Nephron progenitor cell (in vitro differentiated cells): ENCODE data around the gene HPSE2.
"Not testable (repeated sequence)": the region's sequence is repeated elsewhere in the genome, so short reads cannot be mapped to it uniquely, and the experiment has no call there.

Experiments used
- DNase-seq: peaks from one replicate; pipeline ENCODE4 v3.0.0; 2021
- H3K27ac Mint-ChIP-seq: 2 replicates; pipeline ENCODE4 v1.8.0; 2021; ENCODE audit warnings: mild to moderate bottlenecking, moderate library complexity, mixed read lengths
- H3K27me3 Mint-ChIP-seq: 2 replicates; pipeline ENCODE4 v1.8.0; 2021; ENCODE audit warnings: mild to moderate bottlenecking, low read depth, mixed read lengths; ENCODE audit not compliant: poor library complexity
- H3K36me3 Mint-ChIP-seq: 2 replicates; pipeline ENCODE4 v1.8.0; 2021; ENCODE audit warnings: low read depth, mixed read lengths
- H3K4me1 Mint-ChIP-seq: 2 replicates; pipeline ENCODE4 v1.8.0; 2021; ENCODE audit warnings: mixed read lengths
- H3K4me3 Mint-ChIP-seq: 2 replicates; pipeline ENCODE4 v1.8.0; 2021; ENCODE audit warnings: mild to moderate bottlenecking, moderate library complexity, mixed read lengths
- H3K9me3 Mint-ChIP-seq: 2 replicates; pipeline ENCODE4 v1.8.0; 2021; ENCODE audit warnings: mild to moderate bottlenecking, moderate library complexity, mixed read lengths
- TF ChIP-seq, protein P1 (sequence below): fragments of 200-600 bp; sonication (generic); IDR thresholded peaks from 2 replicates; pipeline ENCODE4 v1.5.0; 2021; ENCODE audit warnings: antibody characterized with exemption

Gene HPSE2

DNA sequence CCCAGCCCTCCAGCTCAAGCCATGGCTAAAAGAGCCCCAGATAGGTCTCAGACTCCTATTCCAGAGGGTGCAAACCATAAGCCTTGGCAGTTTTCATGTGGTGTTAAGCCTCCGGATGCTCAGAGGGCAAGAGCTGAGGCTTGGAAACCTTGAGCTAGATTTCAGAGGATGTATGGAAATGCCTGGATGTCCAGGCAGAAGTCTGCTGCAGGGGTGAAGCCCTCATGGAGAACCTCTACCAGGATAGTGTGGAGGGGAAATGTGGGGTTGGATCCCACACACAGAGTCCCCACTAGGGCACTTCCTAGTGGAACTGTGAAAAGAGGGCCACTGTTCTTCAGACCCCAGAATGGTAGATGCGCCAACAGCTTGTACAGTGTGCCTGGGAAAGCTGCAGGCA is 13.2 kb upstream of the HPSE2 start:
- Mint-ChIP-seq H3K27ac (no peak overlapping the region), H3K36me3 (peaks cover 13% of the 10 kb centered on the region), H3K9me3 (peaks cover 49% of the 10 kb centered on the region), H3K4me3 (no peak overlapping the region), H3K4me1 (no peaks in the 10 kb centered on the region), H3K27me3 (peaks cover 10% of the 10 kb centered on the region)
- TF ChIP-seq, protein P1, sequence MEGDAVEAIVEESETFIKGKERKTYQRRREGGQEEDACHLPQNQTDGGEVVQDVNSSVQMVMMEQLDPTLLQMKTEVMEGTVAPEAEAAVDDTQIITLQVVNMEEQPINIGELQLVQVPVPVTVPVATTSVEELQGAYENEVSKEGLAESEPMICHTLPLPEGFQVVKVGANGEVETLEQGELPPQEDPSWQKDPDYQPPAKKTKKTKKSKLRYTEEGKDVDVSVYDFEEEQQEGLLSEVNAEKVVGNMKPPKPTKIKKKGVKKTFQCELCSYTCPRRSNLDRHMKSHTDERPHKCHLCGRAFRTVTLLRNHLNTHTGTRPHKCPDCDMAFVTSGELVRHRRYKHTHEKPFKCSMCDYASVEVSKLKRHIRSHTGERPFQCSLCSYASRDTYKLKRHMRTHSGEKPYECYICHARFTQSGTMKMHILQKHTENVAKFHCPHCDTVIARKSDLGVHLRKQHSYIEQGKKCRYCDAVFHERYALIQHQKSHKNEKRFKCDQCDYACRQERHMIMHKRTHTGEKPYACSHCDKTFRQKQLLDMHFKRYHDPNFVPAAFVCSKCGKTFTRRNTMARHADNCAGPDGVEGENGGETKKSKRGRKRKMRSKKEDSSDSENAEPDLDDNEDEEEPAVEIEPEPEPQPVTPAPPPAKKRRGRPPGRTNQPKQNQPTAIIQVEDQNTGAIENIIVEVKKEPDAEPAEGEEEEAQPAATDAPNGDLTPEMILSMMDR, result no peak
- DNase-seq, result no peak

DNA sequence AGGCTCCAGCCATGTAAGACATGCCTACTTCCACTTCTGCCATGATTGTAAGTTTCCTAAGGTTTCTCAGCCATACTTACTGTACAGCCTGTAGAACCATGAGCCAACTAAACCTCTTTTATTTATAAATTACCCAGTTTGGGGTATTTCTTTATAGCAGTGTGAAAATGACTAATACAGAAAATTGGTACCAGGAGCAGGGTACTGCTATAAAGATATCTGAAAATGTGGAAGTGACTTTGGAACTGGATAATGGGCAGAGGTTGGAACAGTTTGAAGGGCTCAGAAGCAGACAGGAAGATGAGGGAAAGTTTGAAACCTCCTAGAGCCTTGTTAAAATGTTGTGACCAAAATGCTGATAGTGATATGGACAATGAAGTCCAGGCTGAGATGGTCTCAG is 12.2 kb upstream of the HPSE2 start:
- peaks cover 13% of the 10 kb centered on the region for H3K36me3 Mint-ChIP-seq
- H3K4me1 Mint-ChIP-seq, DNase-seq, H3K4me3 Mint-ChIP-seq, H3K27ac Mint-ChIP-seq, H3K27me3 Mint-ChIP-seq: not testable (repeated sequence)
- H3K9me3 Mint-ChIP-seq, result peaks cover 45% of the 10 kb centered on the region

DNA sequence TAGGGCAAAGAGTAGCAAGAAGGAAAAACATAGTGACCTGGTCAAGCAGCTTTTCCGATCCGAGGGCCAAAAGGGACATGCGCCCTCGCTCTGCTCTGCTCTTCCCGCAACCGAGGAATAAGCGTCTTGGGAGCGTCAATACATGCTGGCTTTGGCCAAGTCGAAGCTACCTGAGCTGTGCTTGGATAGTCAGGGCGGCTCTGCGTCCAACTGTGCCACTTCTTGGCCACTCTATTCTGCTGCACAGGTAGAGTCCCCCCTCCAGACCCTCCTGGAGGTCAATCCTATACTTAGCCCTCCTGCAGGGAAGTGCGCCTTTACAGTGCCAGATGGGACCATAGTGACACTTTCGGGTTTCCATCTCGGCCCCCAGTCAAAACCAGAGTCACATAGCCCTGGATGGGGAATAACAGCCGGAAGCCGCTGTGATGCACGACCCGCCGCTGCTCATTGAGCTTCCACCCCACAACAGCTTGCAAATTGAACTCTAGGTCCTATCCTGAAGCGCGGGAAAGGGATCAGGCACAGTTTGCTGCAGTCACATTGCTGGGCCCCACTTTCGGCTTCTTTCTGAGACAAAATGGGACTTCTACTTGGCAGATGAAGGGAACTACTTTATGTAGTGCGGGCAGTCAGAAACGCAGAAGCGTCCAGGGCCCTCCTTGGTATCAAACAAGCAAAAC is 1.1 kb upstream of the HPSE2 start:
- Mint-ChIP-seq H3K4me3 (peak overlapping the region; percentile 64), H3K4me1 (peaks cover 48% of the 10 kb centered on the region), H3K27me3 (peaks cover 86% of the 10 kb centered on the region), H3K36me3 (no peaks in the 10 kb centered on the region), H3K27ac (no peak overlapping the region), H3K9me3 (no peaks in the 10 kb centered on the region)
- TF ChIP-seq, protein P1, result no peak
- DNase-seq, result peak; percentile 17

DNA sequence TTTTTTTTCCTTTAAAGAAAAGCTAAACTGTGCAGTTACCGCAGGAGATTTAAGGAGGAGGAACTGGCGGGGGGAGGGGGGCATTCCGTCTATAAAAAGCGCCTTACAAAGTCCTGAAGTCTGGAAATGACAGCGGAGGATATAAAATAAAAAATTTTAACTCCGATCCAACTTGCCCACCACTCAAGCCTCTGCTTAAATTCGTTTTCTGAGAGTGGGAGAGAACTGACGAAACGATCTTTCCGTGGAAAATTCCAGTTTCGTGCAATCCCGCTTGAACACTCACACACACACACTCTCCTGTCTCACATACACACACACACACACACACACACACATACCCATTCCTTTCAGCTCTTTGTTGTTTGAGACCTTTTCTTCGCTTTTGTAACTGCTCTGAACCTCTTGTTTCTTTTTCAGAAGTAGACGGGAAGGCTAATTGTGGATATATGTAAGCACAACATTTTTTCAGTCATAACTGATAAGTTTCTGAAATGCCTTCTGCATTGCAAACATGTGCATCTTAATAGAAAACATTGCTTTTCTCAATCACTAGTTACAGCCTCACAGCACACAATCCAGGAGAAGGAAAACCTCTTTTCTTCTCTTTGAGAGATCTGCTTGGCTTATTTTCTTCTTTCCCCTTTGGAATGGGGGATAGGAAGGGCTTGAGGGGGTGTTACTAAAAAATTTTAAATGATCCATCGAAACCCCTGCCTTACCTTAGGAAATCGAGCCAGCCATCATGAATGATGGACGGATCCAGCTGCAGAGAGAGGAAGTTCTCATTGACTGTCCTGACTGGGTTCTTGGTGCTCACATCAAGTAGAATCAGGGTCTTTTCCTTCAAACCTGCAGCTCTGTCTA is 628 bp downstream of the HPSE2 start:
- no peak overlapping the region for H3K27ac Mint-ChIP-seq
- peak overlapping the region; percentile 73 for H3K4me3 Mint-ChIP-seq
- no peaks in the 10 kb centered on the region for H3K9me3 Mint-ChIP-seq
- H3K4me1 Mint-ChIP-seq, result peaks cover 54% of the 10 kb centered on the region
- peaks cover 96% of the 10 kb centered on the region for H3K27me3 Mint-ChIP-seq
- no peak for DNase-seq
- H3K36me3 Mint-ChIP-seq, result no peaks in the 10 kb centered on the region
- TF ChIP-seq, protein P1, result no peak

DNA sequence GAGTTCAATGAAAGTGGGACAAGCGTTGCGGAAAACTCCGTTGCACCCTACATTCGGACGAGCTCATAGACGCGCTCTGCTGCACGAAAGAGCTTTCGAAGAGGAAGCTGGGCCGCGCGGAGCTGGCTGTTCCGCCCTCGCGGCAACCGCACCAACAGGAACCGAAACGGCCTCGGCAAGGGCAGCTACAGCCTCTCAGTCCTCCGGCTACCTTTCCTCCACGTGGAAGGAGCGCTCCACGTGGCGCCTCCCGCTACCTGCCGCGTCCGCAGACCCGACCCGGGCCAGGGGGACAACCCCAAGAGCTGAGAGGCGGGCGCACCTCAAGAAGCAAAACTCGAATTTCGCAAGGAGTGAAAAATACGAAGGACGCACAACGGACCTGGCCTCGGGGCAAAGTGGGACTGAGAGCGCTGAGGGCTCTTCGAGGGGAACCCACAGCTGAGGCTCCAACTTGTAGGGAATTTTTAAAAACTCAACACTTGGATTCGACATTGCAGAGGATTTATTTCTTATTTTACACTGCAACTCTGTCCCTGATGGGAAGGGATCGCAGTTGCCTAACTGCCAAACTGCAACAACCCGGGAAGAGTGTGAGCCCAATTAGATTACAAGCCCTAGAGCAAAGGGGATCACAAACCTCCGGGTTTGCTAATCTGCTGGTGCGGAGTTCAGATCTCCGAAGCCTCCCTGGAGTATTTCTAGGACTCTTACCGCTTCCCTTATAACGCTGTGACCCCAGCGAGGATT is 1.4 kb downstream of the HPSE2 start:
- DNase-seq, result peak; percentile 67
- H3K4me1 Mint-ChIP-seq, result peaks cover 58% of the 10 kb centered on the region
- H3K27ac Mint-ChIP-seq, result no peak overlapping the region
- no peaks in the 10 kb centered on the region for H3K36me3 Mint-ChIP-seq
- peak overlapping the region; percentile 73 for H3K4me3 Mint-ChIP-seq
- no peaks in the 10 kb centered on the region for H3K9me3 Mint-ChIP-seq
- peaks cover 97% of the 10 kb centered on the region for H3K27me3 Mint-ChIP-seq
- TF ChIP-seq, protein P1, result no peak

DNA sequence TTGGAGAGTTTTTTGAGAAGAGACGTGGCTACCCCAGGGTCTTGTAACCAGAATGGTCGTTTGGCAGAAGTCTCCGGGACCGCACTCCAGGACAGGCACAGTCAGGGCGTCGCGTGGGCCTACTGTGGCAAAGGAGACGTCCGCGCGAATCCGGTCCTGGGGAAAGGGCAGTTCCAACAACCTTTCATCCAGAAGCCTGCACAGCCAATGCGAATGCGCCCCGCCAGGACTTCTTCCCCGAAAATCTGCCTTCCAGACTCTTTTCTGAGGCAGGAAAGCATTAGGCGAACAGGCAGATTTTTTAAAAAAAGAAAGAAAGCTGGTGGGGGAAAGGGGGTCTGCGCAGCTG is 2.0 kb downstream of the HPSE2 start:
- peaks cover 58% of the 10 kb centered on the region for H3K4me1 Mint-ChIP-seq
- TF ChIP-seq, protein P1, result no peak
- DNase-seq, result peak; percentile 19
- H3K36me3 Mint-ChIP-seq, result no peaks in the 10 kb centered on the region
- H3K4me3 Mint-ChIP-seq, result peak overlapping the region; percentile 73
- H3K9me3 Mint-ChIP-seq, result no peaks in the 10 kb centered on the region
- no peak overlapping the region for H3K27ac Mint-ChIP-seq
- peaks cover 100% of the 10 kb centered on the region for H3K27me3 Mint-ChIP-seq
